Central memory CD8-positive, alpha-beta T cell (primary cell): ENCODE results near the gene TJP2.
"Not testable (repeated sequence)": the region's sequence is repeated elsewhere in the genome, so short reads cannot be mapped to it uniquely, and the experiment has no call there.

Source experiments
- ATAC-seq: fragments of 150-1000 bp; cut with Tn5 transposase; replicated peaks from 2 replicates; pipeline ENCODE4 v1.10.0; 2022; ENCODE audit warnings: mild to moderate bottlenecking, moderate FRiP score, moderate number of reproducible peaks; ENCODE audit not compliant: poor library complexity, severe bottlenecking; ENCODE audit errors: extremely low read depth
- DNase-seq, 2 donors: peaks; one replicate each; pipeline ENCODE4 v3.0.0; 2021; ENCODE audit warnings: low spot score in 2 of 2
- H3K27ac Mint-ChIP-seq: one replicate; pipeline ENCODE4 v1.8.0; 2022; ENCODE audit warnings: low read depth, mild to moderate bottlenecking, moderate library complexity, mixed read lengths
- H3K27me3 Mint-ChIP-seq: one replicate; pipeline ENCODE4 v1.8.0; 2022; ENCODE audit warnings: mixed read lengths
- H3K36me3 Mint-ChIP-seq: one replicate; pipeline ENCODE4 v1.8.0; 2022; ENCODE audit warnings: mild to moderate bottlenecking, moderate library complexity, mixed read lengths; ENCODE audit not compliant: insufficient read depth
- H3K4me1 Mint-ChIP-seq: one replicate; pipeline ENCODE4 v1.8.0; 2022; ENCODE audit warnings: mixed read lengths
- H3K4me3 Mint-ChIP-seq: one replicate; pipeline ENCODE4 v1.8.0; 2022; ENCODE audit warnings: mild to moderate bottlenecking, moderate library complexity, mixed read lengths
- H3K9me3 Mint-ChIP-seq: one replicate; pipeline ENCODE4 v1.8.0; 2022; ENCODE audit warnings: mixed read lengths

The TJP2 gene

DNA sequence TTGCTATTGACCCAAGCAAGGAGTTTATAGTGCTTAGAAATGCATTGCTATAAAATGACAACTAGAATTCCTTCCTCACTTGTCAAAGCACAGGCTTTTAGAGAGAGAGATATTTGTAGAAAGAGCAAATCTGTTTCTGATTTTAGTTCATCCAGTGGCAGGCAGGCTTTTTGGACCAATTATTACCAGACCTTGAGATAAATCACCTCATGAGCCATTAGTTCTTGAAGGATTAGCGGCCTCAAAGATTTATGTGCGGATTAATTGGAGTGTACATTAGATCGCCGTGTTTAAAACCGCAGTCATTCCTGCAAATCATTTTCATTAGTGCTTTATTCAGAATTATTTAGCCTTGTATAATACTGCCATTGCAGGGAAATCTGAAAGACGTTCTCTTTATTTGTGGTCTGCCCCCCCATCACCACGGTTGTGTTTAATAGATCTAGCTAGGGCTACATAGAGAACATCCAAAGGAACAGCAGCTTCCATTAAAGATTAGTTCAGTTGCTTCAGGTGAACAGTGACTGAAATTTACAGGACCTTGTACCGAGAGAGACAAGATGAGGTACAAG is 28.8 kb upstream of the TJP2 start:
- no peak overlapping the region for H3K27ac Mint-ChIP-seq
- DNase-seq (no peak), ATAC-seq (no peak)
- no peaks in the 10 kb centered on the region for H3K4me1 Mint-ChIP-seq
- no peaks in the 10 kb centered on the region for H3K9me3 Mint-ChIP-seq
- H3K27me3 Mint-ChIP-seq, result no peaks in the 10 kb centered on the region
- peaks cover 2% of the 10 kb centered on the region for H3K36me3 Mint-ChIP-seq
- H3K4me3 Mint-ChIP-seq, result no peak overlapping the region

DNA sequence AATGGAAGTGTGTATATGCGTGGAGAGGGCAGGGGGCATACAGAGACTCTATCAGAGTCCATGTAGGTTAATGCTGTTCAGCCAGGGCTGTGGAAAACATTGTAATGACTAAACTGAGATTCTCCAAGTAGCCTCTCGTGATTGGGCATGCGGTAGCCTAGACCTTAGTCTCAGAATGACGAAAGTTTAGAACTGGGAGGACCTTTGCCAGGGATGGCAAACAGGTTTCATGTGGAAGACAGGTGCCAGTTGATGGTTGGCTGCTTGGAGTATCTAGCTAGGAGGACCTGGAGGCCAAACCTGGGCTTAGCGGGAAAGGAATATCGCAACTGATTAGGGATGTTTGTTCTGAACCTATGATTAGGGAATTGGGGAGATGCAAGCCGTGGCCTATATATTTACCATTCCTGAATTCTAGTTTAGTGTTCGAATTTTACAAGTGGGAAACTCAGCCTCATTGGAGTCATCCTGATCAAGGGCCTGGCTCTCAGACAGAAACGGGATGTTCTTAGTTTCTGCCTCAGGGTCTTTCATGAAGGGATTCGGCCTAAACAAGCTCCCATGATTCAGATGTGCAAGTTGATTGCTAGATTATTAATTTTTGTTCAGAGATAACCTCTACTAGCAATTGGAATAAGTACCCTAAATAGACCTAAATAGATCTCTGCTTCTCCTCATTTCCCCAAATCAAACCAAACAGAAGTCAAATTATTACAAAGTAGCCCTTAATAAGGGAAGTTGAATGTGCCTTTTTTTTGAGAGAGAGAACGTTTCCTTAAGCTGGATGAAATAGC is 26.8 kb upstream of the TJP2 start:
- H3K27me3 Mint-ChIP-seq, result no peaks in the 10 kb centered on the region
- no peak overlapping the region for H3K4me3 Mint-ChIP-seq
- no peaks in the 10 kb centered on the region for H3K9me3 Mint-ChIP-seq
- DNase-seq, result no peak
- H3K36me3 Mint-ChIP-seq, result peaks cover 2% of the 10 kb centered on the region
- no peaks in the 10 kb centered on the region for H3K4me1 Mint-ChIP-seq
- H3K27ac Mint-ChIP-seq, result no peak overlapping the region
- no peak for ATAC-seq

DNA sequence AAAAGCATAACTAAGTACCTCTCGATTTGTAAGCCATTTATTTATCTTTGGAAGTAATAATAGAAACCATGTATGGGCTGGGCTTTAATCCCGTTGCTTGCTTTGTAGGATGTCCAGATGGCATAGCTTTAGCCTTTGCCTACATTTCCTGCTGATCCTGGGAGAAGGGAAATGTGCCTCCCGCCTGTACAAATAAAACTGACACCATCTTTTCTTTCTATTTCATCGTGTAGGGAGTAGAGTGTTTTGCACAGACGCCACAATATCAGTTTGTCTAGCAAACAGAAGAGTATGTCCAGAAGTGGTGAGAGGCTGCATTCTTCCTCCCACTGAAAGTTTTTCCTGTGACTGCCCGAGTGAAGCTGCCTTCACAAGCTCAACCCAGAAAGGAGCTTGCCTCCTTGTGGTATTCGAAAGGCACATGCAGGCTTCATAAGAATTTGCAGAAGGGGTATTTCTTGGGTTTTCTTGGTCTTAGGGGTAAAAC is 24.7 kb upstream of the TJP2 start:
- Mint-ChIP-seq H3K4me3 (no peak overlapping the region), H3K9me3 (no peaks in the 10 kb centered on the region), H3K27me3 (no peaks in the 10 kb centered on the region), H3K36me3 (peaks cover 2% of the 10 kb centered on the region), H3K27ac (no peak overlapping the region), H3K4me1 (no peaks in the 10 kb centered on the region)
- no peak for DNase-seq
- no peak for ATAC-seq

DNA sequence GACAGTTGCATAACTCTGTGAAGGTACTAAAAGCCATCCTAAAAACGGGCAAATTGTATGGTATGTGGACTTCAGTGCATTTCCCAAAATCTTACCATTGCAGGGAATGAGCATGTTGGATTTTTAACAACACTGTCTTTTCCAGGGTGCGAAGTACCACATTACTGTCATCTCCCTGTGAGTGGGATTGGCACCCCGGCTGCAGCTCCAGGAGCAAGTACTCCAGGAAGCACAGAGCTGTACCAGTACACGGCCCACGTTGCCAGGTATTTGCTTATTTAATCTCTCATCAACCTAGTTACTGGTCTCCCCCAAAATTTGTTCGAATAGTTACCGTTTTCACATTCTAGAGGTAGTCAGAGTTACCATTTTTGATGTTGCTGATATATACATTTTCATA is 22.6 kb upstream of the TJP2 start:
- ATAC-seq, result no peak
- Mint-ChIP-seq H3K4me3 (no peak overlapping the region), H3K4me1 (no peaks in the 10 kb centered on the region), H3K36me3 (peaks cover 3% of the 10 kb centered on the region), H3K27ac (no peak overlapping the region), H3K27me3 (no peaks in the 10 kb centered on the region), H3K9me3 (no peaks in the 10 kb centered on the region)
- no peak for DNase-seq

DNA sequence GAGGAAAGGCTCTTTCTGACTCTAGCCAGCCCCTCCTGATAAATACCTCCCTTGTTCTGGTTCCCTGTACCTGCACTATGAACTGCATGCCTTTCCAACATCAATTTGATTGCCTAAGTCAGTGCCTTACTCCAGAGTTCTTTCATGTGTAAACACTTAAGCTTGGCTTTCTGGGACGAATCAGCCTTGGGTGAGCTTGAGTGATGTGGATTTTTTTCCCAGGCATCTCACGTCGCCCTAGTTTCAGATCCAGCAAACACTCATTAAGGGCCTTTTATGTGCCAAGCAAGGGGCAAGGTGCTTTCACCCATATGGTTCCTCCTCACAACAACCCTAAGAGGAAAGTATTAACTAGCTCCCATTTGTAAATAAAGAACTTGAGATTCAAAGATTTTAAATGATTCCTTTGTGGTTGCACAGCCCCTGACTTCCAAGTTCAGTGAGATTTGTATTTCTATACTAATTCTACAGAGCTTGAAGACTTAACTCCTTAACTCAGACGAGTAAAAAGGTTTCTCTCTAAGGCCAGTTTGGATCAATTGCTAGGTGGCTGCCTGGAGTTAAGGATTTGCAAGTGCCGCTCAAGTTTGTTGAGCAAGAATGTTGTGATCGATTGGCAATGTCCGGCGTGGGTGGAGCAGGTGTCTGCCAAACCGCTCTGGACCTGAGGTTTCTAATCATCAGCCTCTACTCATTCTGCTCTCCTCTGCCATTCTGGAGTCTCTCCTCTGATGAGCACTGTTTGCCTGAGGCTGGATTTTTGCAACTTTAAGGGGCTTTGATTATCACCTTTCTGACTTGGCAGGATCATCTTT is 20.2 kb upstream of the TJP2 start:
- no peak overlapping the region for H3K27ac Mint-ChIP-seq

DNA sequence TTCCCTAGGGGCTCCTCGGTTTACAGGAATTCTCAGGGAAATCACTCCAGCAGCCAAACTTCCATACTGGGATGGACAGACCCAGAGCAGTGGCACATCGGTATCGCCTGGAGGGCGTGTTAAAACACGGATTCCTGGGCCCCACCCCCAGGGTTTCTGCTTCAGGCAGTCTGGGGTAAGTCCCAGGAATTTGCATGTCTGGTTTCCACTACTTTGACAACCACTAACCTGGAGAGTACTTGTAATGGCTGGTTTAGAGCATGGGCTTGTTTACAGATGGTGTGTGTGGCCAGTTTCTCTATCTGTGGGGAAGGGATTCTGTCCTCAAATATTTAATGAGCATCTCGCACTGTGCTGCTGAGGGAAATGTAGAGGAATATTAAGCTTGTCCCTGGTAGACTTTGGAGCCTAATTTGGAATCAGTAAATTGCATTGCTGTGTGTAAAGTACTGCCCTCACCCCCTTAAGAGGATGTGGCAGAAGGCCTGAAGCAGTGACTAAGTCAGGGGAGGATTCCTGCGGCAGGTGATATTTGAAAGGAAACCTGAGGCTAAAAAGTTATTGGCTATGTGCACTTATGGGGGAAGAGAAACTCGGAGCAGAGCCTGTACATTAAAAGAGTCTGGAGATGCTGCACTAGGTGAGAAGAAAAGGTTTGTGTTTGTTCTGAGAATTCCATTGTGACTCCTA is 18.6 kb upstream of the TJP2 start:
- H3K27me3 Mint-ChIP-seq, result no peaks in the 10 kb centered on the region
- H3K9me3 Mint-ChIP-seq, result peaks cover 2% of the 10 kb centered on the region
- no peak overlapping the region for H3K4me3 Mint-ChIP-seq
- ATAC-seq (no peak), DNase-seq (no peak)
- peaks cover 1% of the 10 kb centered on the region for H3K36me3 Mint-ChIP-seq
- H3K27ac Mint-ChIP-seq, result no peak overlapping the region
- no peaks in the 10 kb centered on the region for H3K4me1 Mint-ChIP-seq

More for the DNA sequence above, 20.2 kb upstream of the TJP2 start:
- no peaks in the 10 kb centered on the region for H3K9me3 Mint-ChIP-seq
- no peaks in the 10 kb centered on the region for H3K4me1 Mint-ChIP-seq
- H3K36me3 Mint-ChIP-seq, result peaks cover 1% of the 10 kb centered on the region
- H3K27me3 Mint-ChIP-seq, result no peaks in the 10 kb centered on the region
- ATAC-seq (no peak), DNase-seq (no peak)
- H3K4me3 Mint-ChIP-seq, result no peak overlapping the region

DNA sequence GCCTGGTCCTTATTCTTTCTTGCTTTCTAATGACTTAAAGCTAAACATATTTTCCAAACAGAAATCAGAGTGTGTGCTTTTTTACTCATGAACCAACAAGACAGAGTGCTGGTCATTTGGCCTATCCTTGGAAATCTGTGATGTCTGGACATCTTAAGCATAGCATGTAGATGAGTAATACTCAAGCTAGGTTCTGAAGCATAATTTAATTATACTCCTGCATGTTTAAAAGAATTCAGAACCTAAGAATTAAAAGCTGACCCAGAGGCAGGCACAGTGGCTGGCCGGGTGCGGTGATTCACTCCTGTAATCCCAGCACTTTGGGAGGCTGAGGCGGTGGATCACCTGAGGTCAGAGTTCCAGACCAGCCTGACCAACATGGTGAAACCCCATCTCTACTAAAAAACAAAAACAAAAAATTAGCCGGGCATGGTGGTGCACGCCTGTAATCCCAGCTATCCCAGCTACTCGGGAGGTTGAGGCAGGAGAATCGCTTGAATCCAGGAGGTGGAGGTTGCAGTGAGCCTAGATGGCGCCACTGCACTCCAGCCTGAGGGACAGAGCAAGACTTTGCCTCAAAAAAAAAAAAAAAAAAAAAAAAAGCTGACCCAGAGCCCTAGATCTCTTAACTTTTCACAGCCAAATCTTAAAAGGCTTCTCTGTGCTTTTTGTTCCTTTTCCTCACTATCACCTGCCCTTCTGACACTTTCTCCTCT is 16.2 kb upstream of the TJP2 start:
- Mint-ChIP-seq H3K27ac (no peak overlapping the region), H3K4me3 (no peak overlapping the region), H3K27me3 (no peaks in the 10 kb centered on the region), H3K9me3 (peaks cover 6% of the 10 kb centered on the region), H3K4me1 (no peaks in the 10 kb centered on the region), H3K36me3 (peaks cover 1% of the 10 kb centered on the region)
- DNase-seq (no peak), ATAC-seq (no peak)

DNA sequence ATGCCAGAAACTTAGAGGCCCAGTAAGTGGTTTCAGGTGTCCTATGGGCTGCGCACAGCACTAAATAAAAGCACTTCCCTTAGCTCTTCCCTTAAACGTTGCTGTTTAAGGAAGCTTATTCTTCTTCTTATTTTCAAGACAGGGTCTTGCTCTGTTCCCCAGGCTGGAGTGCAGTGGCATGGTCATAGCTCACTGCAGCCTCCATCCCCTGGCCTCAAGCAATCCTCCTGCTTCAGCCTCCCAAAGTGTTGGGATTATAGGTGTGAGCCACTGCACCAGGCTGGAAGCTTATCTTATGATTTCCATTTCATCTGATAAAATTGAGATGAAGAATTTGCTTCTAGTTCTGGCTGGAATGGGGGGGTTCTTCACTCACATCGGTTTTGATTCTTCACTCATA is 15.6 kb upstream of the TJP2 start:
- H3K4me3 Mint-ChIP-seq, result no peak overlapping the region
- no peak overlapping the region for H3K27ac Mint-ChIP-seq
- H3K9me3 Mint-ChIP-seq, result peaks cover 6% of the 10 kb centered on the region
- no peak for DNase-seq
- ATAC-seq, result no peak
- H3K27me3 Mint-ChIP-seq, result no peaks in the 10 kb centered on the region
- peaks cover 1% of the 10 kb centered on the region for H3K36me3 Mint-ChIP-seq
- H3K4me1 Mint-ChIP-seq, result no peaks in the 10 kb centered on the region

DNA sequence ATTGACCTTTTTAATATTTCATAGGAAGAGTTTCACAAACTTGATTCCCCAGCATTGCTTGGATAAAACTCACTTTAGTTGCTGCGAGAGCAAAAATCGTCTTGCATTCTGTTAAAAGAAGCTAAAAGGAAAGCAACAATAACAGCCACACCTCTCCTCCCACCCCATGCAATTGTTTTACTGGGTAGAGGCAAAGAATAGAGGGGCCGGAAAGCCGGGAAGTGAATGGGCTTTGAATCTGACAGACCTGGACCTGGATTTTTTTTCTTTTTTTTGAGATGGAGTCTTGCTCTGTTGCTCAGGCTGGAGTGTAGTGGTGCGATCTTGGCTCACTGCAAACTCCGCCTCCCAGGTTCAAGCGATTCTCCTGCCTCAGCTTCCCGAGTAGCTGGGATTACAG is 9.5 kb upstream of the TJP2 start:
- not testable (repeated sequence) for H3K9me3 Mint-ChIP-seq, ATAC-seq, H3K36me3 Mint-ChIP-seq, H3K27me3 Mint-ChIP-seq, DNase-seq, H3K4me3 Mint-ChIP-seq, H3K27ac Mint-ChIP-seq
- H3K4me1 Mint-ChIP-seq, result peaks cover 12% of the 10 kb centered on the region

DNA sequence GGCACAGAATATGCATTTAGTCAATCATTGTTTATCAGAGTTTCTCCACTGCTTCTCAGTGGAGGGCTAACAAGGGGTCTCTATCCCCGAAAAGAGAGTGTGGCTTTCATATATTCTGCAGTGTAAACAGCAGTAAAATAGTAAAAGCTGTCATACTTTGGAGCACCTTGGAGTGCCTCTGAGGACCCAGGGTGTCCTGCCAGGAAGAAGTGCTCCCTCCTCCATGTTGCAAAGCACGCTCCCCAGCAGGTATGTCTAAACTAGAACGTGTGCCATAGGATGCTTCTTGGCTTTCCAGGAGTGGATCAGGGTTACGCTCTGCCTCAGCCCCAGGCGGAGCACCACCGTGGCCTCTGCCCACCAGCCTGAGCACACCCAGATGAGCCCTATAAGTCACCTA is 8.5 kb upstream of the TJP2 start:
- Mint-ChIP-seq H3K4me3 (no peak overlapping the region), H3K4me1 (peaks cover 12% of the 10 kb centered on the region), H3K36me3 (no peaks in the 10 kb centered on the region), H3K9me3 (peaks cover 3% of the 10 kb centered on the region), H3K27me3 (peaks cover 5% of the 10 kb centered on the region), H3K27ac (no peak overlapping the region)
- no peak for DNase-seq
- no peak for ATAC-seq

DNA sequence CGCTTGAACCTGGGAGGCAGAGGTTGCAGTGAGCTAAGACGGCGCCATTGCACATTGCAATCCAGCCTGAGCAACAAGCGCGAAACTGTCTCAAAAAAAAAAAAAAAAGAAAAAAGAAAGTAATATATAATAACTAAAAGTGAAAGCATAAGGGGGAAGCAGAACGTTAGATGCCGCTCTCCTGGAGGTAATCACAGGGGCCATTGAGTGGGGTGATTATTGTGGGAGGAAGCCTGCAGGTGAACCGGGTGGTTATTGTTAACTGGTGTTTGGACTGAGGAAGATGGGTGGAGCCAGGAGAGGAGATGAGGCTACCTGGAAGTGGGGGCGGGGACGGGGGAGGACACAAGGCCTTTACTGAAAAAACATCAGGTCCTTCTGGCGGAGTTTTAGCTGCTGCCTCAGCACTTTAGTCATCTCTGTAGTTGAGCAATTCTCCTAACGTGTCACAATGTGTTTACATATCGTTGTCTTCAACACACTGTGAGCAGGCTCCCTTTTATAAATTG is 5.3 kb upstream of the TJP2 start:
- H3K27ac Mint-ChIP-seq, result peak overlapping the region; percentile 86
- peaks cover 18% of the 10 kb centered on the region for H3K27me3 Mint-ChIP-seq
- peaks cover 2% of the 10 kb centered on the region for H3K36me3 Mint-ChIP-seq
- no peaks in the 10 kb centered on the region for H3K9me3 Mint-ChIP-seq
- DNase-seq (no peak), ATAC-seq (peak; percentile 69)
- H3K4me1 Mint-ChIP-seq, result peaks cover 18% of the 10 kb centered on the region
- H3K4me3 Mint-ChIP-seq, result peak overlapping the region; percentile 84

DNA sequence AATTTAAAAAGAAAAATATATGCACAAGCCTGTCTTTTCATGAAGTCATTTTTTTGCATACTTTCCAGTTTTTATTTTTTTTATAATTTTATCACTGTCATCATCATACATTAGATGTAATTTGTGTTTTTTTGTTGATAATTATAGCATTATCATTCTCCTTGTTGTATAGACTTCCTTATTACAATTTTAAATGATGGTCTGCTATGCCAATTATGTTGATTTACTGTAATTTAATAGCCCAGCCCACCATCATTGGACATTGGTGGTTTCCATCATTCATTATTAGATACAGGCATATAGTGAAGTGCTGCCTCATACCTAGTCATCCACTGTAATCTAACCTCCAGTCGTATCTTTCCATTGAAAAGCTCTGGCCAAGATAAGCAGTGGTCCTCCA is 3.8 kb upstream of the TJP2 start:
- H3K27me3 Mint-ChIP-seq, result peaks cover 29% of the 10 kb centered on the region
- ATAC-seq (no peak), DNase-seq (no peak)
- peaks cover 2% of the 10 kb centered on the region for H3K36me3 Mint-ChIP-seq
- H3K4me1 Mint-ChIP-seq, result peaks cover 29% of the 10 kb centered on the region
- no peaks in the 10 kb centered on the region for H3K9me3 Mint-ChIP-seq
- H3K4me3 Mint-ChIP-seq, result no peak overlapping the region
- H3K27ac Mint-ChIP-seq, result no peak overlapping the region
